Measurements from ENCODE around the gene SBF2.

DNA sequence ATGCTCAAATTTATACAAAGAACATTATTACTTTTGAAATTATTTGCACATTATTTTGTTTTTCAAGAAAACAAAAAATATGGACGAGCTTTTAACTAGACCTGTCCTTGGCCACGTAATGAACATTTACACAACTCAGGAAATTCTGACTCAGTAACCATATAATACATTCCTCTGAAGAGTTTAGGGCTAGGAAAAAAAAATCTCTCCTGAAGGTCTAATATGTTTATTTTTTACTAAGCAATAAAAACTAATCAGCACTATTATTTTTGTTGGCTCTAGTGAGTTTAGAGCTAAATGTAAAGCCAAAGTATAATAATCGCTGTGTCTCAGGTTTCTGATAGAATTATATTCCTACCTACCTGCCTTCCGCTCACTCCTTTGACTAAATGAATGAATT, 442.7 kb downstream of the SBF2 start:
- TF ChIP-seq, protein P1, sequence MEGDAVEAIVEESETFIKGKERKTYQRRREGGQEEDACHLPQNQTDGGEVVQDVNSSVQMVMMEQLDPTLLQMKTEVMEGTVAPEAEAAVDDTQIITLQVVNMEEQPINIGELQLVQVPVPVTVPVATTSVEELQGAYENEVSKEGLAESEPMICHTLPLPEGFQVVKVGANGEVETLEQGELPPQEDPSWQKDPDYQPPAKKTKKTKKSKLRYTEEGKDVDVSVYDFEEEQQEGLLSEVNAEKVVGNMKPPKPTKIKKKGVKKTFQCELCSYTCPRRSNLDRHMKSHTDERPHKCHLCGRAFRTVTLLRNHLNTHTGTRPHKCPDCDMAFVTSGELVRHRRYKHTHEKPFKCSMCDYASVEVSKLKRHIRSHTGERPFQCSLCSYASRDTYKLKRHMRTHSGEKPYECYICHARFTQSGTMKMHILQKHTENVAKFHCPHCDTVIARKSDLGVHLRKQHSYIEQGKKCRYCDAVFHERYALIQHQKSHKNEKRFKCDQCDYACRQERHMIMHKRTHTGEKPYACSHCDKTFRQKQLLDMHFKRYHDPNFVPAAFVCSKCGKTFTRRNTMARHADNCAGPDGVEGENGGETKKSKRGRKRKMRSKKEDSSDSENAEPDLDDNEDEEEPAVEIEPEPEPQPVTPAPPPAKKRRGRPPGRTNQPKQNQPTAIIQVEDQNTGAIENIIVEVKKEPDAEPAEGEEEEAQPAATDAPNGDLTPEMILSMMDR (IDR thresholded peaks at IDR 0.05): no peak
- TF ChIP-seq POLR2A (IDR thresholded peaks at IDR 0.05): no peak
